Measurements from ENCODE around the gene CTNND2.
A peak's percentile ranks its signal among the peaks of the same experiment; 100 is the strongest.

The CTNND2 gene

GRCh38 chr5:11760934-11761603 lies 143.2 kb downstream of the CTNND2 start:
- no peak for DNase-seq

- DNase-seq: no peak
Measured at GRCh38 chr5:11758321-11758720, 145.9 kb downstream of the CTNND2 start.

- no peak for DNase-seq
Measured at GRCh38 chr5:11757661-11758060, 146.6 kb downstream of the CTNND2 start.

- DNase-seq: no peak
Measured at GRCh38 chr5:11737010-11737409, 167.2 kb downstream of the CTNND2 start.

- DNase-seq: no peak
Measured at GRCh38 chr5:11734369-11734768, 169.9 kb downstream of the CTNND2 start.

DNA sequence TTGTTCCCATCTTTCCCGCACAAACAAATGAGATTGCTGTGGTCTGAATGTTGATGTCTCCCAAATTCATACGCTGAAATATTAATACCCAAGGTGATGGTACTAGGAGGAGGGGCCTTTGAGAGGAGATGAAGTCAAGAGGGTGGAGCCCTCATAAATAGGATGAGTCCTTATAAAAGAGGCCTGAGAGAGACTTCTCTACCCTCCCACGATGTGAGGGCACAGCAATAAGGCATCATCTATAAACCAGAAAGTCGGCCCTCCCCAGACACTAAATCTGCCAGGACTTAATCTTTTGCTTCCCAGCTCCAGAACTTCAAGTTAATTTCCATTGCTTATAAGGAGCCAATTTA lies 170.4 kb downstream of the CTNND2 start:
- DNase-seq: no peak

DNA sequence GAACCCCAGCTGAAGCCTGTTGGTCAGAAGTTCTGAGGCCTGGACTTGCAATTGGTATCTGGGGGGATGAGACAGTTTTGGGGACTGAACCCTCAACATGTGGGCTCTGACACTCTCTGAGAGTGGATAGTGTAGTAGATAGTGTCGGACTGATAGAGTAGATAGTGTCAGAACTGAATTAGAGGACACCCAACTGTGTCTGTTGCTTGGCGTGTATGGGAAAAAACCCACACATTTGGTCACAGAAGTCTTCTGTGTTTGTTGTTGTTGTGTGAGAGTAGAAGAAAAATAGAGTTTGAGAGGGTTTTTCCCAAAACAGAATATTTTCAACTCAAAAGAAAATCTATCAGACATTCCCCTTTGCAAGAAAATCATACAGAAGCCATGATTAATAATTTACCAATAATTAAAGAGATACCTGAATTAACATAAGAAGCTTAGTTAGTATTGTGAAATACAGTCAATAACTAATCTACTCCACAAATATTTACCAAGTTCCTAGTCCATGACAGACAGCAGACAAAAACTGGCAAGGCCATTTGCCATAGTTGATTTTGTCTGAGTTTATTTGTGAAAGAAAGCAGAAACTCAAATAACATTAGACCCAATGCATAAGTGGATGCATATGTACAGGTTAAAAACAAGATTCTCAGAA lies 170.9 kb downstream of the CTNND2 start:
- no peak for DNase-seq

GRCh38 chr5:11724940-11725339 lies 179.3 kb downstream of the CTNND2 start:
- DNase-seq: no peak

- DNase-seq: peak; percentile 68 to 82 (median 76)
Measured at GRCh38 chr5:11719888-11720481, 184.3 kb downstream of the CTNND2 start.

GRCh38 chr5:11715461-11716196 lies 188.6 kb downstream of the CTNND2 start:
- DNase-seq: no peak

- no peak for DNase-seq
Measured at GRCh38 chr5:11711932-11712331, 192.3 kb downstream of the CTNND2 start.

GRCh38 chr5:11709021-11709420 lies 195.2 kb downstream of the CTNND2 start:
- no peak for DNase-seq

- no peak for DNase-seq
Measured at GRCh38 chr5:11704916-11705315, 199.3 kb downstream of the CTNND2 start.

GRCh38 chr5:11700391-11700790 lies 203.9 kb downstream of the CTNND2 start:
- DNase-seq: no peak

GRCh38 chr5:11692636-11693035 lies 211.6 kb downstream of the CTNND2 start:
- DNase-seq: no peak

- no peak for DNase-seq
Measured at GRCh38 chr5:11687498-11687897, 216.7 kb downstream of the CTNND2 start.

DNA sequence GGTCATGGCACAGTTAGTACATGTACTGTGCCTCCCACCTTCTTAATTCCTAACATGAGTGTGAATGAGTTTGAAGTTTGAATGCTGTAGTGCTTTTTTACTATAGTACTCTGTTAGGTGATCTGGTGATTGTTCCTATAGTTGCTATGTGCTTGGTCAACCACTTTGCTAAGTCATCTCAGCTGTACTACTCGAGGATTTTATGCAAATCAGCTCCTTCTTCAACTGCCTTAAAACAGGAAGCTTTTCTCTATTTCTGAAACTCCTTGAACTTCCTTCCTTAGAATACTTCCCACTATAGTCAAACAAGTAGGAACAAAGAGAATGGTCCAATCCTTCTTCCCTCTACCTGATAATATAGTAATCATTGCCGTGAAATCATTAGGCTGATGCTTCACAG lies 219.6 kb downstream of the CTNND2 start:
- DNase-seq: peak; percentile 37 to 79 (median 56)

- DNase-seq: peak; percentile 71 to 85 (median 82)
Measured at GRCh38 chr5:11683666-11684065, 220.6 kb downstream of the CTNND2 start.

DNA sequence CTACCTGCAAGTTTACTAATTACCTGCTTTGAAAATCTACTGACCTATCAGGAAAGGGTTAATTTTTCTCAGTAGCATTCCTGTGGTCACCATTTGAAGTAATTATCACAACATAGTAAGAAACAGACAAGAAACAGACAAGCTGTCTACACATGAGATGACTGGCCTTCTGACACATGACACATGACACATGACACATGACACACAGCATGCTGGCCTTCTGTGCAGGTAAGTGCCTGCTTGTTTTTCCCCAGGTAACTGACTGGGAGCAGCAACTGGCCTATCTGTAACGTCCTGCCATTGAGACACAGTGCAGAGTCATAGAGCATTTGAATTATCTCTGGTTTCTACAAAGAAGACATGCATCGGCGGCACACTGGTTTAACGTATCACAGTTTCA lies 222.4 kb downstream of the CTNND2 start:
- DNase-seq: no peak

- DNase-seq: no peak
Measured at GRCh38 chr5:11679676-11680075, 224.6 kb downstream of the CTNND2 start.

DNA sequence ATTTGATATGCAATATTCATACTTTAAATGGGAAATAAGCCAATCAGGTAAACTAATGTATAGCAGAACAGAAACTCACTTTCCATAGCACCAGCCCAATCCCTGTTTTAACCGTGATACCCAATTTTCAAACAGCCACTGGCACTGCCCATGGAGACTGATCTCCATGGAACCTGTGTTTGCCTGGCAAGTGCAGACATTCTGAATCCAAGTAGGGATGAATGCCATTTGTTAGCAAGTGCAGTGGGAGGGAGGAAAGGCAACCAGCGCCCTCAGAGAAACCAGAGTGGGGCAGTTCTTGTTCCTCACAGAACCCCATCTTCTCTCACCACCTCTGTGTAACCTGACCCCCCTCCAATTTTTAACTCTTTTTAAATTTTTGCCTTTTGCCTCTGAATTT lies 229.1 kb downstream of the CTNND2 start:
- DNase-seq: no peak

DNA sequence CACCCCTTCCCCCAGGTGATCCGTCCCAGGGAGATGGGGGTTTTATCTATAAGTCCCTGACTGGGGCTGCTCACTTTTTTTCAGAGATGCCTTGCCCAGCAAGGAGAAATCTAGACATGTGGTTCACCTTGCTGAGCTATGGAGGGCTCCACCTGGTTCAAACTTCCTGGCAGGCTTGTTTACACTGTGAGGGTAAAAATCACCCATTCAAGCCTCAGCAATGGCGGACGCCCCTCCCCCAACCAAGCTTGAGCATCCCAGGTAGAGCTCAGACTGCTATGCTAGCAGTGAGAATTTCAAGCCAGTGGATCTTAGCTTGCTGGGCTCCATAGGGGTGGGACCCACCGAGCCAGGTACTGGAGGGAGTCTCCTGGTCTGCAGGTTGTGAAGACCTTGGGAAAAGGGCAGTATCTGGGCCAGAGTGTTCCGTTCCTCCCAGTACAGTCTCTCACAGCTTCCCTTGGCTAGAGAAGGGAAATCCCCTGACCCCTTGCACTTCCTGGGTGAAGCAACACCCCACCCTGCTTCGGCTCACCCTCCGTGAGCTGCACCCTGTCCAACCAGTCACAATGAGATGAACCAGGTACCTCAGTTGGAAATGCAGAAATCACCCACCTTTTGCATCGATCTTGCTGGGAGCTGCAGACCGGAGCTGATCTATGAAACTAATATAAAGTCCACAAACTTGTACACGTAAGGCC lies 231.7 kb downstream of the CTNND2 start:
- DNase-seq: peak in 3 of 4 experiments; percentile 1 to 26 (median 20)

DNA sequence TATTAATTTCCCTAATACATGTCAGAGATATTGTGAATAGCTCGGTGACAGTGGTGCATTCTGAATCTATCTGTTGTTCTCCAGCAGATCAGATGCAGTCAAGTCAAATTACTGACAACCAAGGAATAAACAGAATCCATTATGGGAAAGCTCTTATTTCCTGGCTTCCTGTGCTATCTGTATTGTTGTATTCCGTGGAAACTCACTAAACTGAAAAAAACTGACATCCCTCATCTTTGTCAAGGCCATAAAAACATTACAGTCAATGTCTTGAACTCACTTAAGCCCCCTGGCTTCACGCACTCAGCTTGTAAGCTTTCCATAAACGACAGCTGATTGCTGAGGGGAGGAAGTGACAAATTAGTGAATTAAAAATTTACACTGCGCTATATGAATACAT lies 245.9 kb downstream of the CTNND2 start:
- DNase-seq: no peak
